Inferior parietal cortex (tissue), 1 donor: ENCODE data around the gene OR52B2.
A peak's percentile ranks its signal among the peaks of the same experiment; 100 is the strongest.
"Not testable (repeated sequence)": the region's sequence is repeated elsewhere in the genome, so short reads cannot be mapped to it uniquely, and the experiment has no call there.

ENCODE experiments used
- DNase-seq: peaks from one replicate; pipeline ENCODE4 v3.0.0-alpha.2; 2016; ENCODE audit errors: extremely low spot score

OR52B2 gene

DNA sequence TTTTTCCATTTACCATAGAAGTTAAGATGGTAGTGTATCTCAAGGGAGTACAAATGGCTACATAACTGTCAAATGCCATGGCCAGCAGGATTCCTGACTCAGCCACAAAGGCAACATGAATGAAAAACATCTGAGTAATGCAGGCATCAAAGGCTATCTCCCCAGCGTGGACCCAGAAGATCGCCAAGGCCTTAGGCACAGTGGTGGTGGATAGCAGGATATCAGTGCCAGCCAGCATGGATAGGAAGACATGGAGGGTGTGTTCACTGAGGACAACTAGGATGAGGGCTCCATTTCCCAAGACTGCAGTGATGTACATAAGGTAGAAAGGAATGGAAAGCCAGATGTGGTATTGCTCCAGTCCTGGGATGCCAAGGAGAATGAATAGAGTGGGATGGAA, 18.0 kb downstream of the OR52B2 start:
- DNase-seq, result no peak

DNA sequence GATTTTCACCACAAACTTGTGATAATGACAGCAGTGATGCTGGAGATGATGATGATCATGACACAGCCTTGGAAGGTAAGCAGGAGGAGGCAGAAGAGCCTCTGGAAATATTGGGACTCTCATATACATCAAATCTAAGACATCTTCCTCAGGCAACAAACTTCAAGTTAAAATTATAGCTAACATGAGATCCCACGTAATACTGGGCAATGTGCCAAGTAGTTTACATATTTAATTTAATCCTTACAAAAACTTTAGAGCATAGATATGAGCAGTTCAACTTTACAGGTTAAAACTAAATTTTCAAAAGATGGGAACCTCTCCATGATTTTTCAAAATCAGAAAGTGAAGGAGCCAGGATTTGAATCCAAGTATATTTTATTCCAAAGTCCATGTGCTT, 19.0 kb downstream of the OR52B2 start:
- no peak for DNase-seq

DNA sequence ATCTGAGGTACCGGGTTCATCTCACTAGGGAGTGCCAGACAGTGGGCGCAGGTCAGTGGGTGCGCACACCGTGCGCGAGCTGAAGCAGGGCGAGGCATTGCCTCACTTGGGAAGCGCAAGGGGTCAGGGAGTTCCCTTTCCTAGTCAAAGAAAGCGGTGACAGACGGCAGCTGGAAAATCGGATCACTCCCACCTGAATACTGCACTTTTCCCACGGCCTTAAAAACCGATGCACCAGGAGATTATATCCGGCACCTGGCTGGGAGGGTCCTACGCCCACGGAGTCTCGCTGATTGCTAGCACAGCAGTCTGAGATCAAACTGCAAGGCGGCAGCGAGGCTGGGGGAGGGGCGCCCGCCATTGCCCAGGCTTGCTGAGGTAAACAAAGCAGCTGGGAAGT, 26.4 kb downstream of the OR52B2 start:
- DNase-seq, result not testable (repeated sequence)

DNA sequence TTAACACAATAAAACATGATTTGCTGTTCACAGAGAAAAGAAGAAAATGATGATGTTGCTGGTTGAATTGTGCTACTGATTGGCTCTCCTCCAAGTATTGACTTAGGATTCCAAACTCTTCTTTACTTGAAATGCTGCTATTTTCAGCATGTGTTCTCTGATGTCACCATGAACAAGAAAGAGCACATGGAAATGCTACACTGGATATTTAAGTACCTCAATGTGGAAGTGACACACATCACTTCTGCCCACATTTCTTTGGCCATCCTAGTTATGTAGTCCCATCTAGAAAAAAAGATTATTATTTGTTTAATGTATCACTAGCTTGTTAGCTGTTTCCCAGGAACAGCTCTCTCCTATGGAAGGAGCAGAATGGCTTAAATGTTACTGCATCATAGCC, 27.2 kb downstream of the OR52B2 start:
- peak; percentile 3 for DNase-seq

DNA sequence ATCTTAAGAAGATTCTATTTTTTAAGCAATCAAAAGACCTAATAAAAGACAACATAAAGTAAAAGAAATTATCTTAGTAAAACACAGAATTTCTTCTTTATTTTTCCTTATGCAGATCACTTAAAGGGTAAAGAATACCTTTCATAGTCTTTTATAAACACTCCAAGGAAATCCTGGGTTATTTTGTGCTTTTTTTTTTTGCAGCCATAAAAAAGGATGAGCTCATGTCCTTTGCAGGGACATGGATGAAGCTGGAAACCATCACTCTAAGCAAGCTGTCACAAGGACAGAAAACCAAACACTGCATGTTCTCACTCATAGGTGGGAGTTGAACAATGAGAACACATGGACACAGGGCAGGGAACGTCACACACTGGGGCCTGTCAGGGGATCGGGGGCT, 34.2 kb downstream of the OR52B2 start:
- not testable (repeated sequence) for DNase-seq

DNA sequence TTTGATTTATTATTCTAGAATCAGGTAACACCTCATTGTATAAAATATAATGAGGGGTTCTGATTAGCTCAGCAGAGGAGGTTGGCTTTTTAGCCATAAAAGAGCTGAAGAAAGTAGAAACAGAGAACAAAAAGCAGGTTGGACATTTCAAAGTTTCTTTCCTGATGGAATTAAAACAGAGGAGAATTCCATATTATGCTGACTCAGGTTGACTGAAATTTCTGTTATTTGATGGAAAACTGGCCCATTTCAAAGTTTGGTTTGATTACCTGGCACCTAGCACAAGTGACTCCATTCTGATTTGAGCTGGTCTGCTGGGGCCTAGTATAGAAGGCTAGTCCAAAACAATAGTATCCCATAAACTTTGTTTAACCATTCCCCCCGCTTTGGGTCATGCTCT, 37.7 kb downstream of the OR52B2 start:
- DNase-seq, result no peak

DNA sequence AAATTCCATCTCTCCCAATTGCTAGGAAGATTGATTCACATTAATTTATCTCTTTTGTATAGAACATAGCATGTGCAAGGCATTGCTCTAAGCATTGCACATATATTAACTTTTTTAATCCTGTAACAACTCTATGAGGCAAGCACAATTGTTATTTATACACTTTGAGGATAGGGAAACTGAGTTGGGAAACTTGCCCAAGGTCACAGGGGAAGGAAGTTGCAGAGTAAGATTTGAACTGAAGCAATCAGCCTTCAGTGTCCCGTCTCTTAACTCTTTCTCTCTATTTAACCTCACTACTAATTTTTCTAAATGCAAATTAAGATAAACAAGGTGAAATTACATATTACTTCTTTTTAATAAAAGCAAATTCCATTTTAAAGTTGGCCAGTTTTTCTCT, 40.5 kb downstream of the OR52B2 start:
- DNase-seq, result no peak

DNA sequence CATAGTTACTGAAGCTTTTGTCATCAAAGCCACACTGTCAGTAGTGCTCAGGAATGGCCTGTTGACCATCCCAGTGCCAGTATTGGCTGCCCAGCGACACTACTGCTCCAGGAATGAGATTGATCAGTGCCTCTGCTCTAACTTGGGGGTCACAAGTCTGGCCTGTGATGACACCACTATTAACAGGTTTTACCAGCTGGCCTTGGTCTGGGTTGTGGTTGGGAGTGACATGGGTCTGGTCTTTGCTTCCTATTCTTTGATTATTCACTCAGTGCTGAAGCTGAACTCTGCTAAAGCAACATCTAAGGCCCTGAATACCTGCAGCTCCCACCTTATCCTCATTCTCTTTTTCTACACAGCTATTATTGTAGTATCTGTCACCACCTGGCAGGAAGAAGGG, 41.1 kb downstream of the OR52B2 start:
- no peak for DNase-seq

DNA sequence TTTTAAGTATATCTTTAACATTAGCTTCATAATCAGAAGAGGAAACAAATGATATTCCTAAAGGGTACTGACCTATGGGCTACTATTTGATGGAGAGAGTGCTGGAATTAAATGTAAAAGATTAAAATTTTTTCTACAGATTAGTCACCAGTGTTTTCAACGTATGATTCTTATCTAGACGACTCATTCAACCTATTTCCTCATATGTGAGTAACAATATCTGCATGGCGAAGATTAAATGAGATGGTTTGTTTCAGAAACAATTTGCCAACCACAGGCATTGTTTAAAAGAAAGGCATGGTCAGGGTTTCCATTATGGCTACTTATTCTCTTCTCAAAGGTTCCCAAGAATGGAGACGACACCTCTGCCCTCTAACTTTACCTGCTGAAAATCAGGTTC, 42.2 kb downstream of the OR52B2 start:
- DNase-seq, result no peak

DNA sequence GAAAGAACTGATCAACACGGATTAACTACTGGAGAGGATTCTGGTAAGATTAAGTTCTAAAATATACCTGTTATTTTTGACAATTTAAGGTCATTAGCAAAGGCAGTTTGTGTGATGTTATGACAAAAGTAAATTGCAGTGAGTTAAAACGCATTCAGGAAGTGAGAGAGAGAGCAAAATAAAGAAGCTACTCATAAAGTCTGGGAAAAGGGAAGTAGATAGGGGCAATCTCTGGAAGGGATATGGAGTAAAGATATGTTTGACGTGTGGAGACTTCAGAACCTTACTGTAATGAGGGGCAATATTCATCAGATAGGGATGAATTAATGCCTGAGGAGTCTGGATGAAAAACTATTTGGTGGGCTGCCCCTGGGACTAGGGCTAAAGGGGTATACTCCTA, 45.9 kb downstream of the OR52B2 start:
- no peak for DNase-seq
